GM21367 (cell line): ENCODE results near the gene CHGA.

Experiments
- ATAC-seq: cut with Tn5 transposase; IDR thresholded peaks from one replicate; pipeline ENCODE4 v1.9.1; 2021; ENCODE audit not compliant: unreplicated experiment

The CHGA gene

DNA sequence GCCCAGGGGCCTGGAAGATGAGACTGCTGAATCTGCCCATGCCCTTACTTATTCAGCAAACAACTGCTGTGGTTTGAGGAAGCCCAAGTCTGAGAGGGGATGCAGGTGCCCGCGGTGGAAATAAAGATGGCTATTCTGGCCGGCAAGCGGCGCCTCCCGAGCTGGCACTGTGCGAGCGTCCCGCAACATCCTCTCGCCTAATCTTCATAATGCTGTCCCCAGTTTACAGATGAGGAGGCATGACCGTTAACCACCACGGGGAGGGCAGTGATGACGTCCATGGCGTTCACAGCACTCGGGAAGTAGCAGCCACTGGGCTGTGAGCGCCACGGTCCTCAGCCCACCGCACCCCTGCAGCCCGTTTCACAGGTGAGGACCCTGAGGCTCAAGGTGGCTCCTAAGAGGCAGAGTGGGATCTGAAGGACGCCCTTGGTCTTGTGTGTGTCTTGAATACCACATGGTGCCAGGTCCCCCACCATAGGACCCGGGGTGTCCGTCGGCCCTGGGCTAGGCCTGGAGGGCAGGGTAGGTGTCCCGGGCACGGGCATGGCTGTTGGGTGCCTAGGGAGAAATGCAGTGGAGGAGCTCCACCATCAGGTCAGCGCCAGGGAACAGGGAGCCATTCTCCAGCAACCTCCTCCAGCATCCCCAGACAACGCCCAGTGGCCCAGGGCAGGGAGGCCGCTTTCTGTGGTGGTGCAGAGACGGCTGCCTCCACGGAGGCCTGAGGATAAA, 20.2 kb downstream of the CHGA start:
- ATAC-seq, result no peak

DNA sequence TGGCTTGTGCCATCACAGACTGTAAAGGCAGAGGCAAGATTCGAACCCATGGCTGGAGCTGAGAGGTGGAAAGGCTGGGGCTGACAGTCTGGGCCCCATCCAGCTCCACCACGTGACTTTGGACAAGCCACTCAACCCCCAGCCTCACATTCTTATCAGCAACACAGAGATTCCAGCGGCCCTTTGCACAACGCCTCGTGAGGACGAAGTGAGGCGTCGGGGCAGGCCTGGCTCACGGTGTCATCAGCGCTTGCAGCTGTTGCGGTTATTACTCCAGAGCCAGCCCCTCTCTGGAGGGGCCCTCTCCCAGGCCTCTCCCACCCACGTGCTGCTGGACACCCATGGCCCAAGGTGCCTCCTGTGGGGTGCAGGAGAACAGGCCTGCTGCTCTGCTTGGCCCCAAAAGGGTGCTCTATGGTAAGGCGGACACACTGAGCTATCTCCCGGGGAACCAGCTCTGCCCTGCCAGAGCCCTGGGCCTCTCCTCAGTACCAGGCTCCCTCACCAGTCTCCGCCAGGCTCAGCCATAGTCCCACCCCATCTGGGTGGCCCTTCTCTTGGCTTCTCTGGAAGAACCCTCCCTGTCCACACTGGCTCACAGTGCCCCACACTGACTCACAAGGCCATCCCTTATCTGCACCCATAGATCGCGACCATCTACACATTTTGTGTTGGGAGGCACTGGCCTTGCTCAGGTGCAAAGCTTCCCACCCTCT, 21.1 kb downstream of the CHGA start:
- ATAC-seq, result no peak

DNA sequence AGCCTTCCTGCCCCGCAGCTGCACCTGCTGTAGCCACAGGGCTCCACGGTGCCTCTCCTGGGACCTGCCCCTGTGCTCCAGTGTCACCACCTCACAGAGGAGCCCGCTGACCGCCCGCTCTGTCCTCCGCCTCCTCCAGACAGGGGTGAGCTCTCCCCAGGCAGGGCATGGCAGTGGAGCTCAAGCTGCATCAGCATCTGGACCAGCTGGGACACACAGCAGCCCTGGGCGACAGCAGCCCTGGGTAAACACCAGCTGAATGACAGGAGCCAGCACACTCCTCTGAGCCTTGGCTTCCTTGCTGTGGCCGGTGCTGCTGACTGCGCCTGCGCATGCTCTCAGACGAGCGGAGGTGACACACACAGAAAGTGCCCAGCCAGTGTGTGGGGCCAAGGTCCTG, 22.0 kb downstream of the CHGA start:
- no peak for ATAC-seq

DNA sequence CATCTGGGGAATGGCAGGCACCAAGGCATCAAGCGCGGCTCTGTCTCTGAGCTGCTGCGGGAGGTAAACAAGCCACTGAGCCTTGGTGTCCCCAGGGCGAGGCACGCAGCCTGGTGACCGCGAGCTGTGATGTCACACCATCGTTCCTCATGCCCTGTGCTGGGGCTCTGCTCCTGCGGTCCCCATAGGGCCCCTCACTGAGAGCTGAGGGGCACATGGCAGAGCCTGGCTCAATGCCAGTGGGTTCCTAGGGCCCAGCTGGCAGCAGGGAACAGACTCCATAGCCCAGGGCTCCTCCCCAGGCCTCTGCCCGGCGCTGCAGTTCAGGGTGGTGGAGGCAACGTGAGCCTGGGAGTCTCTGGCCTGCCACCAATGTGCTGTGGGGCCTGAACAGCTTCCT, 22.6 kb downstream of the CHGA start:
- ATAC-seq, result no peak

DNA sequence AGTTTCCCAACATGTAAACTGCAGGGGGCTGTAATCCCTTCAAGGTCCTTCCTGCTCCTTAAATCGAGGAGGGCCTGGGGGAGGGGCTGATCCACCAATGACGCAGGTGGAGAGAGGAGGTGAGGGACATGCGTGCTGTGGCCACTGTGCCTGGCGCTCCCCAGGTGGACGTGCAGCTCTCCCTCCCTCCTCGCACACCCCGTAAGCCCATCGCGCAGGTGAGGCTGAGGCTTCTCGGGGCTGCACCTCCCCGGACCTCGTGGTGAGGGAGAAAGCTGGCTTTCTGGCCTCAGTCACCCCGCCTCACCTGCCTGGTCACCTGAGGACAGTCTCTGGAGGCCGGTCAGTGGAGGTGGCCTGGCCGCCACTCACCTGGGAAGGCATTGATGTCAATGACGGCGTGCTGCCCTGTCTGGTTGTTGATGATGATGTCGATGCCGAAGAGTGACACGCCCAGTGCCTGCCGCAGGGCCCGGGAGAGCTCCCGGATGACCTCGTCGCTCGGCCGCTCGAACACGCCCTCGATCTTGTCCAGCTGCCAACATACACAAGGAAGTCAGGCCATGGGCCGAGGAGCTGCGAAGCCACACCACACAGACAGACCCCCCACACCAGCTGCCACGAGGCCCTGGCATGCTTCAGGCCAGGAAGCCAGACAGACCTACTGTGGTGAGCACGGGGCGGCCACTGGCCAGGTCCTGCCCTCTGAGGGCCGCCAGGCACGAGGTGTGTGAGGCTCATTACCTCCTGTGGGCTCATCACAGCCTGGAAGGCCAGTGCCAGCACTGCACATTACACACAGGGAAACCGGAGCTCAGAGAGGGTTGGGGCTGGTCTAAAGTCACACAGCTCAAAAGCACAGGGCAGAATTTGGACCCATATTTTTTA, 23.3 kb downstream of the CHGA start:
- ATAC-seq, result no peak

DNA sequence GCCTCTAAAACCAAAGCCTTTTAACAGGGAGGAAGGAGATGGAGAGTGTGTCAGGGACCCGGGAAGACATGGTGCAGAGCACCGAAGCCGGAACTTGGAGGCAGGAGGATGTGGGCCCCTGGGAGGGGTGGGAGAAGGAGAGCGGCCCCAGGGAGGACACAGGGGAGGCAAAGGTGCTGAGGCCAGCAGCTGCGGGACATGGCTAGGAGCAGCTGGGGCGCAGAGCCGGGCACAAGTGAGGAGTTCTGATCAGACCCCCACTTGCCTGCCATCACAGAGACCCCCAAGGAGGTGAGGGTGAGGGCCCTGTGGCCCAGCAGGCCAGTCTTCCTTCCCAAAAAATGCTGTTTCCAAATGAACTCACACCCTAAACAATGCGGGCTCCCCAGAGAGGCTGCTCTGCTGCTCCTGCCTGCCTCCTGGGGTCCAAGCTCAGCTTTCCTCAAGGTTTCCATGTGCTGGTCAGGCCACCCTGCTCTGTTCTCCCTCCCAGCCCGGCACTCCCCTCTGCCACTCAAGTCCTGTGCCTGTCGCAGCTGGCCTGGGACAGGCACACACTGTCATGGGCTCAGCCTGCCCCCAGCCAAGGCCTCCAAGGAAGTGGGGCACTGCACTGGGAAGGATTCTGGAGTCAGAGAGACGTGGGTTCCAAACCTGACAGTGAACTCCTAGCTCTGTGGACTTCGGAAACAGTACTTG, 24.0 kb downstream of the CHGA start:
- no peak for ATAC-seq

DNA sequence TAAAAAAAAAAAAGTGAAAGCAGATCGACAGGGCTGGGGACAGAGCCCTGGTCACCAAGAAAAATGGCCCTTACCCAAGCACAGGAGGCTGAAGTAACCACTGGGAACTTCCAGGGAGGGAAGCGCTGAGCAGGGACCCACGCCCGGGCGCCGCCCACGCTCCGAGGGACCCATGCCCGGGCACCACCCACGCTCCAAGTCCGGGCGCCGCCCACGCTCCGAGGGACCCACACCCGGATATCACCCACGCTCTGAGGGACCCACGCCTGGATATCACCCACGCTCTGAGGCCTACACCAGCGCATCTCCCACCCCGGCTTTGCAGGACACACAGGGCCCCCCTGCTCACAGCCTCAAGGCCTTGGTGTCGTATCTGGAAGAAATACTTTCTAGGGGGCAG, 25.7 kb downstream of the CHGA start:
- no peak for ATAC-seq

DNA sequence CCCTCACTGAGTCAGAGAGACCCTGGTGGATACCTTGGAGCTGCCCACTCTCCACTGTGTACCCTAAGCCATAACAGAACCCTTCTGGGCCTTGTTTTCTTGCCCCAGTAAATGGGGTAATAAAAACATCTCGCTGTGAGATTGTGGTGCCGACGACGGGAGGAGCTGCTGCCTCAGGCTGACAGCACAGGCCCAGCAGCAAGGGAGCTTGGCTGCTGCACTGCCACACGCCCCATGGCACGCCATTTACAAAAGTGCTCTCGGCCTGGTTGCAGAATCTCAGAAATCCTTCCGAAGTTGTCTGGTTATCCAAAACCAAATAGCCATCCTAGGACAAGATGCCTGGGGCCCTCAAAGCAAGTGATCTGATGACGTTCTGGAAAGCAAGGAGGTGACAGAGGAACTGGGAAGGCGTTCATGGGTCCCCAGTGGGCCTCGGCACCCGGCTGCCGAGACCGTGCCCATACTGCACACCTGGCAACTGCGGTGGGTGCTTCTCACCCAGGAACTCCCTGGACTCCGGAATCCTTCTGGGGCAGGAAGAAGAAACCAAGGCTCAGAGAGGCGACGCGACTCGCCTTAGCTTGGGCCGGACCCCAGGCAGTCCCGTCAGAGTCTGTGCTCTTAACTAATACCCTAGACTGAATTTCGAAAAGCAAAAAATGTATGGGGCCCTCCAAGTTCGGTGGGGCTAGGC, 26.7 kb downstream of the CHGA start:
- no peak for ATAC-seq

DNA sequence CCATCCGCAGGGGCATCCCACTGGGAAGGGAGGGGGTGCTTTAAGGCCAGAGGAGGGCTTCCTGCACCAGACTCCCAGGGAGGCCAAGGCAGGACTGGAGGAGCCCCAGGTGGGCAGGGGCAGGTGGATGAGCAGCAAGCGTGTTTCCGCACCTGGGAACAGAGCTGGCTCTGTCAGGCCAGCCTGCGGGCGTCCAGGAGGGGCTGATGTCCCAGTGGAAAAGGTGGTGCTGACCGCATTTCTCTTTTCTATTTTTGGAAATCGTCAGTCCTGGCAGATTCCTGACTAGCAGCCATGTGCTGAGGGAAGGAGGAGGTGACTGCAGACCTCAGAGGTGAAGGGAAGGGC, 27.2 kb downstream of the CHGA start:
- no peak for ATAC-seq

DNA sequence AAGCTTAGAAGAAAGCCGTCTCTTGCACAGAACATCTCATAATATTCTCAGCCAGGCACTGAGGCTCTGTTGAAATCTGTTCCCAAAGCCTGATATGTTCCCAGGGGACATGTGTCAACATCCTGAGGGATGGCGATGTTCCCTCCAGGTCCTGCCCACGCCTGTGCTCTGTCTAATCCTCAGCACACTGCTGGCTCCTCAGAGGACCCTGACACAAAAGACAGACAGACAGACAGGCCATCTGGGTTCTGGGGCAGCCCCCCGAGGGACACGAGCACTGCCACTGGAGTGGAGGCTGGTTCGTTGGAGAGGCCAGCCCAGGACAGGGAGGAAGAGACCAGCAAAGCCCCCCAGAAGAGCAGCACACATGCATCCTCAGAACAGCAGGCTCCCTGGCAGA, 27.8 kb downstream of the CHGA start:
- no peak for ATAC-seq

DNA sequence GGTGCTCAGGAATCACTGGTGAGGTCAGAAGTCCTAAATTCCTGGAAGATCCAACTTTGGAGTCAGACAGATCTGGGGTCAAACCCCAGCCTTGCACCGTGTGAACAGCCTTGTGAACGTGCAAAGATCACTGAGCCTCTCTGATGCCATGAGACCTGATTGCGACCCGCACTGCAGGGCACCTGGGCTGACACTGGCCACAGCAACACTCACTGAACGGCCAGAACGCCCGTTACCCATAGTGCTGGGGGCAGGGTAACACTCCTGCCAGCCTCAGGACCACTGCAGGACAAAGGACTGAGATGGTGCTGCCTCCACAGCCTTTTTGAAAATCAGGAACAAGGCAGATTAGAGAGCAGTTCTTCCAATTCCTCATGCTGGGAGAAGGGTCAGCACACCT, 28.3 kb downstream of the CHGA start:
- no peak for ATAC-seq

DNA sequence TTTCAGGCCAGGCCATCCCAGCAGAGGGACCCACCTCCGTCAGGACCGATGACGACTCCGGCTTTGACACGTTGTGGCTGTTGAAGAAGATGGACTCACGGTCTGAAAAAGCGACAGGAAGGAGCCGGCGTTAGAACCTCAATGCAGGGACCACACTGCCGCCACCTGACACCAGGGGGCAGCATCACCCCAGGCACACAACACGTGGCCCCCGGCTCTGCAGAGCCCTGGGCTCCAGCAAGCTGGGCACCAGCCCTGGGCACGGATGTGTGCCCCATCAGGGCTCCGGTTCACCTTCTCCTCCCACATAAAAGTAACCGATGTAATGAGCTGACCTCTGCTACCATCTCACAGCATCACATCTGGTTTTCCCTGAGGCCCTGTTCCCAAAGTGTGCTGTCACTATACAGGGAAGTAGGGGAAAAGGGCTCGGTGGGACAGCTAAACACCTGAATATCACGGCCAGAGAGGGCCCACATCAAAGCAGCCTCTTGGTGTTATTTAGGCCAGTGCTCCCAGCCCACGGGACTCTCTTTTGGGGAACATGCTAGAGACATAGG, 29.0 kb downstream of the CHGA start:
- ATAC-seq, result peak; percentile 73

DNA sequence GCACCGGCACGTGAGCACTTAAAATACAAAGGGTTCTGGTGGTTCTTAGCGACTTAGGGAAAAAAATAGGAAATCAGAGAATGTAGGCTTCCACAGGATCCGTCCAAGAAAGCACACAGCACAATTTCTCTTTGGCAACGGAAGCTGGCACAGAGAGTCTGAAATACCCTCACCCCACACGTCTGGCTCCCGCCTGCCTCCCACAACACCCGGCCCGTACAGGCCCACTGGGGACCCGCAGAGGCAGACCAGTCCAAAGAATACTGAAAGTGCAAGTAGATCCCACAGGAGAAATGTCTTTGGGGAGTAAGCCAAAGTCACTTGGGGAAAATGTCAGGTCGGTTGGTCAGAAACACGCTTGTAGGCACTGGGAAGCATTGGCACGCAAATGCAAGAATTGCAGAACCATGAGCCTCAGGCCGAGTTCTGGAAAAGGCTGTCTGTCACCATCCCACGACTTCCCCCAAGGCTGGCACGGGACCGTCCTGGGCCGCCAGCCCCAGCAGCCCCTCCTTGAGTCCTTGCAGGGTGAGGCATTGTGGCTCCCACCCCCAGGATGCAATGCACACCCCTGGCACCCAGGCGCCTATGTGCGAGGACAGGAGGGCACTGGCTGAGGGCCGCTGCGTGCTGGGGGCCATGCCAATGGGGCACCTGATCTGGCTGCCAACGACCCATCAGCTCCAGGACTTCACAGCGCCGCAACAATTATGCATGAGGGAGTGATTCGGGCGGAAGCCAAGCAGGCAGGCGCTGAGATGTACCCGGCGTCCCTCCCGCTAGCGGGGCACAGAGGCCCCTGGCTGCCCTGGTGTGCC, 29.7 kb downstream of the CHGA start:
- ATAC-seq, result no peak

DNA sequence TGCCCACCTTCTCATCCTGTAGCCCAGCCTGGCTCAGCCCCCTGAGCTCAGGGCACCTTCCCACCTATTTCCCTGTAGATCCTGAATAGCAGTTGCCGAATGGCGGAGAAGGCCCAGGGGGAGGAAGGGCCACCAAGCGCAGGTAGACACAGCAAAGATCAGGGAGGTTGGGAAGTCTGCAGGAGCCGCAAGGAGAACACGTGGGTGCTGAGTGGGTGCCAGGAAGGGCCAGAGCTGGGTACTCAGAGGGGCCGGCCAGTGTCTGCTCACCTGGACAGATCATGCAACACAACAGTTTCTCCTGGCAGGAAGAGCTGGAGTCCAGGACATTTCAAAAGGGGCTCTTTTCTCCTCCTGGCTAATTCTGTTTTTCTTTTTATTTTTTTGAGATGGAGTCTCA, 30.6 kb downstream of the CHGA start:
- no peak for ATAC-seq

DNA sequence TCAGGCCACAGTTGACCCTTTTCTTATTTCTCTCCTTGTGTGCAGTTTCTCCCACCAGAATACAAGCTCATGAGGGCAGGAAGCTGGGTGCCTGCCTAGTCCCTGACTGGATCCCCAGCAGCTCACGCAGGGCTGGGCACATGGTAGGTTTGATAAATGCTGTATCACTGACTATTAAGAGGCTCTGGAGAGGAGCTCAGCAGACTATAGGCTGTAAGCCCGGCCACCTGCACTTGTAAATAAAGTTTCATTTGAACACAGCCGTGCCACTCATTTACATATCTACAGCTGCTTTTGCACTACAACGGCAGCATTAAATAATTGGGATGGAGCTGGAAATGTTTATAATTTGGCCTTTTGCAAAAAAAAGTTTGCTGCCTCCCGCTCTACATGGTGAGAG, 32.0 kb downstream of the CHGA start:
- ATAC-seq, result no peak

DNA sequence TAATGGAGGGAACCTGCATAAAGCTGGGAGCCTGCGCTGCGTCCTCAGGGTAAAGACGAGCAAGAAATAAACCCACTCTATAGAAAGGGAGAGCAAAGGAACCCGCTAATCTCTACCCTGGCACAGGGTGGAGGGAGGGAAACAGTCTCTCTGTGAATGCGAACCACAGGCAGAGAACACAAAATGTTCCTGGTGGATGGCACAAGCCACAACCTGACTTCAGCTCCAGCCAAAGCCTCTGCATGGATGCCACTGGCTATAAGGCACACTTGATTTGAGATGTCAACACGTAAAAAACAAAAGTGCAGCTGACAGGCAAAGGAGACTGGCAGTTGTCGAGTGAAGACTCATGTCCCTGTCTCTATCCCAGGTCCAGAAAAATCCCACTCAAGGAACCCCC, 32.4 kb downstream of the CHGA start:
- no peak for ATAC-seq

DNA sequence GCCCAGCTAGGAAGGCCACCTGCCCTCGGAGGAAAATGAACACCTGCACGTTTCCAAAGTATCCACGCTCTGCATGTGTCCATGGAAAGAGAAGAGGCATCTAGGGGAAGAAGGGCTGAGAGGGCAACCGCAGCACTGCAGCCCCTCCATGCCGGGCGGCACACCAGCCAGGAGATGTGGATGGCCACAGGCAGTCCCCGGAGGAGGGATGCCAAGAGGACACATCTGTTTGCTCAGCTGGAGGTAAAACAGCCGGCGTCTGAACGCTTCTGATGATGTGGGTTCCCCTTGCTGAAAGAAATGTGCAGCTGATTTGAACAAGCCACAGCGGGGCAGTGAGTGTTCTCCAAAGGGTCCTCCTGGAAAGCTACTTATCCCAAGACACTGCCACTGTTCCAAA, 34.0 kb downstream of the CHGA start:
- no peak for ATAC-seq

DNA sequence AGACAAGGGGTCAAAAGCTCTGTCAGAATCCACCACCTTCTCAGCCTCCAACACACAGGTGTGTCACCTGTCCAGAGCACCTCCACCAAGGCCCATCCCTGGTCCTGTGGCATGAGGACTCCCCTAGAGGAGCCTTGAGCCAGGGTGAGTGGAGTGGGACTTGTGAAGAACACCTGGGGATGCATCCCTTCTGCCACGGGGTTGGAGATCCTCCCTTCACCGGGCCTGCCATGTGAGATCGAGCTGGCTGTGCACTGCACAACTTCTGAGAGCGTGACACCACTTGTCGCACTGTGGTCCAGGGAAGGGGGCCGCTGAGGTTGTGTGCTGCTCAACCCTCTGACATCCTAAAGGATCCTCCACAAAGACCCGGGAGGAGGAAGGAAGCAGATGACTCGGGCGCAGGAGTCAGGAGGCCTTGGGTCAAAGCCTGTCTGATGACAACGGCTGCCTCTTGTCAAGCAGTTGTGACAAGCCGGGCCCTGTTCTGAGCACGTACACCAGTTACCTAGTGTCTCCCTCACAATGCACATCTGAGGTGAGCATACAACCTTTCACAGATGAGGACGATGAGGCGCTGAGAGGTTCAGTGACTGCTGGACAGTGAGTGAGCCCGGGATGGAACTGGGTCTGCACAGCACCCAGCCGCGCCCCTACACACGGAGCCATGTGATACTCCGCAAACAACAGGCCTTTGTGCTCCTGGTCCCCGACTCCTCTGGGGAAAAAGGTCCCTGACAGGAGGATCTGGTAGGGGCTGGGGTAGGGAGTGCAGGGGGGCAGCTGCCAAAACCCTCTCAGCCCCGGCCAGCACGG, 35.6 kb downstream of the CHGA start:
- ATAC-seq, result no peak

DNA sequence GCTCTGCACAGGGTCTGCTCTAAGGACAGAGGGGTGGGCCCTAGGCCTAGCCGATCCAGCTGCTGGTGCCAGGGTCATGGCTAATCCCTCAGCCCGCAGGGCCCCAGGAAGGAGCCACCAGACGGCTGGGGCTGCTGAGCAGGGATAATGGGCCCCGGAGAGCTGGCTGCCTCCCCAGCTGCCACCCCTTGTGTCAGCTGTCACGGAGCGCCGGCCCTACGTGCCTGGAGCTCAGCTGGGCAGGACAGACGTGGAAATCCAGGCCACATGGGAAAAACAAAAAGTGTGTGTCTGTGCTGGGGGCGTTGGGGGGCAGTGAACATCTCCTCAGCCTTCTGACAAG, 36.2 kb downstream of the CHGA start:
- ATAC-seq, result no peak
